Measurements from ENCODE around the gene SH2D1B. TPM values are rescaled to one million over a fixed set of nuclear protein-coding genes. Genes with fewer than 3 reads are reported as not detected.
"Not testable (repeated sequence)": the region's sequence is repeated elsewhere in the genome, so short reads cannot be mapped to it uniquely, and the experiment has no call there.

Gene SH2D1B, protein sequence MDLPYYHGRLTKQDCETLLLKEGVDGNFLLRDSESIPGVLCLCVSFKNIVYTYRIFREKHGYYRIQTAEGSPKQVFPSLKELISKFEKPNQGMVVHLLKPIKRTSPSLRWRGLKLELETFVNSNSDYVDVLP
- 0.62 TPM for total RNA-seq

DNA sequence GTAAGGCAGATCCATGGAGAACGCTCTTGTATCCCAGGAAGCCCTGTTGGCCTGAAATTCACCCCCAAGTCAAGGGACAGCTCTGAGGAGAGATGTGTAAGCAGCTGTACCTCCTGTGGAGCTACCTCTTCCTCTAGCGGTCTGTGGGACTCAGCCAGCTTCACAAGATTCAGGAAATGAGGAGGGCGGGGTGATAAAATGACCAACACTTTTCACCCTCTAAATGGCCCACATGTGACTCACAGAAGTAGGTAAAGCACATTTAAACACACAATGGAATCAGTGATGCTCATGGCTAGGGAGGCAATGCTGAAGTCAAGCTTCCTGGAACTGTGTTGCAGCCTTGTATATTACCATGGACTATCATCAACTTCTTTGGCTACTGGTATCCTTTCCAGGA lies at the start of gene SH2D1B:
Gene SH2D1B, minus strand, starts transcription at position 135 of the 400 bp plus-strand sequence. Its CDS starts 120 bp downstream, at position 15.
- DNase-seq: no peak

DNA sequence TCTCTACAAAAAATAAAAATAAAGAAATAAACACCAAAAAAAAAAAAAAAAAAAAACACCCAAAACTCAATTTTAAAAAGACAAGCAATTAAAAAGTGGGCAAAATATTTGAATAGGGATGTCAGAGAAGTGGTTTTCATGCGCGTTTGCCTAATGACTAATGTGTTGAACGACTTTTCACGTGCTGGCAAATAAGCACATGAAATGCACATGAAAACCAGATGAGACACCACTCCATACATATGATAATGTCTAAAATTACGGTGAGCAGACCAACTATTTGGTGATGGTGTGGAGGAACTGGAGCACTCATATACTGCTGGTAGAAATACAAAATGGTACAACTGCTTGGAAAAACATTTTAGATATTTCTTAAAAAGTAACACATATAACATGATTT lies 46.3 kb upstream of the SH2D1B start:
- DNase-seq: no peak

DNA sequence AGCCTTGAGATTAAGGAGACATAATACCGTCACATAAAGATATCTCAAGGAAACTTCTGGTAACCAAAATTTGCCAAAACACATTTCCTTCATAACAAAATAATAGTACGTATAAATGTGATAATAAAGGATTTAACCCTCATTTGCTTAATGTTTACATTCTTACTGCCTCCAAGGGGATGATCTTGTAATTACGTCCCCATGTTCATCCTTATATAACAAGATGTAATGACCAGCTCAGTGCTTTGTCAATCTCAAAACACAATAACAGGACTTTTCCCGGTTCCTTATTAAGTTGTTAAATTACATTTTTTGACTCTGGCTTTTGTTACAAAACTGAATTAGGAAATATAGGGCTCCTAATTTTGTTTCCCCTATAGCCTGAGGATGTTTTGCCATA lies 44.4 kb upstream of the SH2D1B start:
- no peak for DNase-seq

DNA sequence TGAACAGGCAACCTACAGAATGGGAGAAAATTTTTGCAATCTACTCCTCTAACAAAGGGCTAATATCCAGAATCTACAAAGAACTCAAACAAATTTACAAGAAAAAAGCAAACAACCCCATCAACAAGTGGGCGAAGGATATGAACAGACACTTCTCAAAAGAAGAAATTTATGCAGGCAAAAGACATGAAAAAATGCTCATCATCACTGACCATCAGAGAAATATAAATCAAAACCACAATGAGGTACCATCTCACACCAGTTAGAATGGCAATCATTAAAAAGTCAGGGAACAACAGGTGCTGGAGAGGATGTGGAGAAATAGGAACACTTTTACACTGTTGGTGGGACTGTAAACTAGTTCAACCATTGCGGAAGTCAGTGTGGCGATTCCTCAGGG lies 42.4 kb upstream of the SH2D1B start:
- not testable (repeated sequence) for DNase-seq

DNA sequence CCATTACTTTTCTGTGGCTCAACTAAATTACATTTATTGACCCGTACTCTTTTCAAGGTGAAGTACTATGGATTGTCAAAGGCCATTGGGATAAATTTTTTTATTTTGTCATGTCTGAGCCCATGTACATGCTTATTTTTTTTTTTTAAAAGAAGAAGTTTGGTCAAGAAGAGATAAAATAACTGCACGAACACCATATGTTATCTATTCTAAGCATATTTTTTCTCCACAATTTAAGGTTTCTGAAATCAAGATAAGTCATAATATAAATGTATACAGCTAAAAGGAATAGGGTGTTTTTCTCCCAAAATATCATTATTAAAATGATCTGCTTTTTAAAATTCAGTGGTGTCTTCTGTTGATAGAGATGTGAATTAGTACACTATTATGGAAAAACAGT lies 35.0 kb upstream of the SH2D1B start:
- DNase-seq: no peak

DNA sequence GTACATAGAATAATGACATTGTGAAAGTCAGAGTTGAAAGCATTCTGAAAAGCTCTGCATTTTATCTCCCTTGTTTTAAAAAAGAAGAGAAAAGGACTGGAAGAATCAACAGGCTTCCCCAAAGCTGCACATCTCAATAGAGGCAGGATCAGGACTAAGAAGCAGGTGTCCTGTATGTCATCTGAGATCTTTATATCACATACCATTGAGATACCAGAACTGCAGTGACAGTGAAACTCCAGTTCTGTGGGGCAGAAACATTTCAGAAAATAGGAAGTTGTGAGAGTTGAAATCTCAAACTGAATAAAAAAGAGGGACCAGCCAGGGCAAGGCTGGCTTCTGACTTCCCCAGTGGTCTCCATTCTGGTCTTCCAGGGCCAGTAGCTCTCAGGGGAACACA lies 33.0 kb upstream of the SH2D1B start:
- no peak for DNase-seq

DNA sequence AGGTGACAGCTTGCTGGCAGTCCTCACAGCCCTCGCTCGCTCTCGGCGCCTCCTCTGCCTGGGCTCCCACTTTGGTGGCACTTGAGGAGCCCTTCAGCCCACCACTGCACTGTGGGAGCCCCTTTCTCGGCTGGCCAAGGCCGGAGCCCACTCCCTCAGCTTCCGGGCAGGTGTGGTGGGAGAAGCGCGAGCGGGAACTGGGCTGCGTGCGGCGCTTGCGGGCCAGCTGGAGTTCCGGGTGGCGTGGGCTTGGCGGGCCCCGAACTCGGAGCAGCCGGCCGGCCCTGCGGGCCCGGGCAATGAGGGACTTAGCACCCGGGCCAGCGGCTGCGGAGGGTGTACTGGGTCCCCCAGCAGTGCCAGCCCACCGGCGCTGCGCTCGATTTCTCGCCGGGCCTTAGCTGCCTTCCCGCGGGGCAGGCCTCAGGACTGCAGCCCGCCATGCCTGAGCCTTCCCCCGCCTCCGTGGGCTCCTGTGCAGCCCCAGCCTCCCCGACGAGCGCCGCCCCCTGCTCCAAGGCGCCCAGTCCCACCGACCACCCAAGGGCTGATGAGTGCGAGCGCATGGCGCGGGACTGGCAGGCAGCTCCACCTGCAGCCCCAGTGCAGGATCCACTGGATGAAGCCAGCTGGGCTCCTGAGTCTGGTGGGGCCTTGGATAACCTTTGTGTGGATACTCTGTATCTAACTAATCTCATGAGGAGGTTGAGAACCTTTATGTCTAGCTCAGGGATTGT lies 21.2 kb upstream of the SH2D1B start:
- not testable (repeated sequence) for DNase-seq

DNA sequence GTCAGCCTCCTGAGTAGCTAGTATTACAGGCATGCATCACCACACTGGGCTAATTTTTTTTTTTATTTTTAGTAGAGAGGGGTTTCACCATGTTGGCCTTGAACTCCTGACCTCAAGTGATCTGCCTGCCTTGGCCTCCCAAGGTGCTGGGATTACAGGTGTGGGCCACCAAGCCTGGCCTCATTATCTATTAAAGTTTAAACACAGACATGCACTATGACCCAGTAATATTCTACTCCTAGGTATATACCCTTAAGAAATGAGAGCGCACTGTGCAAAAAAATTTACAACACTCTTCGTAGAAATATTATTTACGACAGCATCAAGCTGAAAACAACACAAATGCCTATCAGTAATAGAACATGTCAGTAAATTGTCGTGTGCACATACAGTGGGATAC lies 18.6 kb upstream of the SH2D1B start:
- DNase-seq: no peak

DNA sequence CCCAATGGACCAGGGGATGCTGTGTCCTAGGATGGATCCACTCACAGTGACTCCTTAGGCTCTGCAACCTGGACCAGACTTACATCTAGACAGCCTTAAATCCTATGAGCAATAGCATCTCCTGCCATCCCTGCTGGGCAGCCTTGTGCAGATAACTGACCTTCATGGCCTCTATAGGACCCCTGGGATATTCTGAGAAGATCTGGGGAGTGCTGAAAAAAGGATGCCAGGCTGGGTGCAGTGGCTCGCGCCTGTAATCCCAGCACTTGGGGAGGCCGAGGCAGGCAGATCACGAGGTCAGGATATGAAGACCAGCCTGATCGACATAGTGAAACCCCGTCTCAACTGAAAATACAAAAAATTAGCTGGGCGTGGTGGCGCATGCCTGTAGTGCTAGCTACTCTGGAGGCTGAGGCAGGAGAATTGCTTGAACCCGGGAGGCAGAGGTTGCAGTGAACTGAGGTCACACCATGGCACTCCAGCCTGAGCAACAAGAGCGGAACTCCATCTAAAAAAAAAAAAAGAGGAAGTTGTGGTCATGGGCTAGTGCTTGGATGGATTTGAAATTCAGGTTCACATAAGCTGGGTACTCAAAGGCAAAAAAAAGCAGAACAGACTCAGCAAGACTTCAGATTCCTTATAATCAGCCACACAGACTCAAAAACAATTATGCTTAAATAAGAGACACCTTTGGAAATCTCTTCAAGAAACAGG lies 10.9 kb upstream of the SH2D1B start:
- no peak for DNase-seq

DNA sequence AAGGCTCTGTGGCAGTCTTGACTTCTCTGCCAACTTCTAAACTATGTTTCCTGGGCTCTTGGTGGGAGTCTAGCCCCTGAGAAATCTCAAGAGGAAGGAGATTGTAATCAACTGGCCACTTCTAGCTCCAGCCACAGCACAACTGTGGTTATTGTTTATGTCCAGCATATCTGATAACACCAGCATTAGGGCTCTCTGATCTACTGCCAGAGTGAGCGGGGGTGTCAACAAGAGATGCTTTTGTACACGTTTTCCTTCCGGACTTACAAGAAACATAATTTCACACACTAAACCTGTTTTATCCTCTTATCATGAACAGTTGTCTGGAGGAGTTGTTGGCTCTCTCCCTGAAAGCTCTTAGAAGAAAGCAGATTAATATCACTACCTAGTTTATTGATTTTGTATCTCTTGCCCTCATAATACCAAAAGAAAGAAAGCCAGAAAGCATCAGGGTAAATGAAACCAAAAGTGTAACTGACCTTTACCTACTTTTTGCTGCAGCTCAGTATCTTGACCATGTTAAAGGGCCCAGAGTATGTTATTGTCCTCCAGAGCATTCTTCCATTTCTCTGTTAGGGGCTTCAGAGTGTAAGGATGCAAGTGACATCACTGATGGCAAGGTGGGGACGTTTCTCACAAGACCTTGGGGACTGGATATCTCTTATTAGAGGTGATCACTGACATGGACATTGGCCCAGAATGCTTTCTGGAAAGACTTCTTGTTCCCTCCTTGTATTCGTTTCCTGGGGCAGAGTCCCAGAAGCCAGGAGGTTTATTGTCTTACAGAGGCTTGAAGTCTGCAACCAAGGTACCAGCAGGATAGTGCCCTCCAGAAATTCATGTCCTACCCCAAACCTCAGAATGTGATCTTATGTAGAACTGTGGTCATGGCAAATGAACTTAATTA lies 9.6 kb upstream of the SH2D1B start:
- no peak for DNase-seq

DNA sequence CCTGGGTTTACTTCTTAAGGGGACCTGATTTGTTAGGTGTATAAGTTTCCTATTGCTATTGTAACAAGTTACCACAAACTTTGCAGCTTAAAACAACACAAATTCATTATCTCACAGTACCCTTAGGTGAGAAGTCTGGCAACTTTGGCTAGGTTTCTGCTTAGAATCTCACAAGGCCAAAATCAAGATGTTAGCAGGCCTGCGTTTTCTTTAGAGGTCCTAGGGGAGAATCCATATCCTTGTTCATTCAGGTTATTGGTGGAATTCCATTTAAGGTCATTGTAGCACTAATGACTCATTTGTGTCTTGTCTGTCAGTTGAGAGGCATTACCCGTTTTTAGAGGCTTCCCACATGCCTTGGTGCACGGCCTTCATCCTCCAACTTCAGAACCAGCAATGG lies 8.2 kb upstream of the SH2D1B start:
- DNase-seq: no peak

DNA sequence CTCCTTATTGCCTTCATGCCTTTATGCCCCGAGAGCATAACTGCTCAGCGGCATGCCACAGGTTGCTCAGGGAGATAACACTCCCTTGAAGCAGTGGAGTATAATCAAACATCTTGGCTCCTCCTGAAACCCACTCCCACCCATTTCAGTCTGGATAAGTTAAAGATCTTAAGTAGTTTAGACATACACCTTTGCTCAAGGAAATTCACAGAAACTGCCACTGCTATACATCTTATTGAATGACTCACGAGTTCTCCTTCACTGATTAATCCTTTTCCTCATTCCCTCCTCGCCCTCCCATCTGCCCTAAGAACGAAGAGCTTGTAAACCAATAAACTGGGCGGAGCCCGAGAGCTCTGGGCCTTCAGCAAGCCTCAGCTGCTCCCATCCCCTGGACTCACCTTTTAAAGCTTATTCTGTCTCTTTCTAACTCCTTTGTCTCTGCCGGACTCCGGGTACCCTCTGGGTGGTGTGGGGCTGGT lies 7.6 kb upstream of the SH2D1B start:
- DNase-seq: not testable (repeated sequence)

DNA sequence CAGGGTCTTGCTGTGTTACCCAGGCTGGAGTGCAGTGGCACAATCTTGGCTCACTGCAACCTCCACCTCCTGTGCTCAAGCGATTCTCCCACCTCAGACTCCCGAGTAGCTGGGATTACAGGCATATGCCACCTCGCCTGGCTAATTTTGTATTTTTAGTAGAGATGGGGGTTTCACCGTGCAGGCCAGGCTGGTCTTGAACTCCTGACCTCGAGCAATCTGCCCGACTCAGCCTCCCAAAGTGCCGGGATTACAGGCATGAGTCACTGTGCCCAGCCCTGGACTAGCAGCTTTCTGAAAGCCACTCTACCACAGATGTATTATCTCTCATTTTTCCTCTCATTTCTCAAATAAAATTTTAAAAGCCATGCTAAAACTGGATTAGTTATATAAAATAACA lies 6.6 kb upstream of the SH2D1B start:
- DNase-seq: not testable (repeated sequence)

DNA sequence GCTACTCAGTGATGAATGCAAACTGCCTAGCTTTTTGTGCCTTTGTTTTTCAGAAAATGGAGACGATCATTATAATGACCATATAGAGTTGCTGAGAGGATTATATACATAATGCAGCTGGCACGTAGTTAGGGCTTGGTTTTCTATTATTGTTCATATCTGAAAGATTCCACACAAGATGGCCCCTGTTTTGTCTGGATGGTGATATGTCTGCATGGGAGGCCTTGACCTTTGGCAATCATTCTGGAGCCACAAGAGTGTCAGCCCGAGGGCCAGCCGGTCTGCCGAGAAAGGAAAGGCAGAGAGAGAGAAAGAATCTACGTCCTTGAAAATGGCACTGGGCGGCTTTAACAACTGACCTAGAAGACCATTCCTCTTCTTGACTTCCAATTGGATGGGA lies 5.7 kb upstream of the SH2D1B start:
- DNase-seq: no peak

DNA sequence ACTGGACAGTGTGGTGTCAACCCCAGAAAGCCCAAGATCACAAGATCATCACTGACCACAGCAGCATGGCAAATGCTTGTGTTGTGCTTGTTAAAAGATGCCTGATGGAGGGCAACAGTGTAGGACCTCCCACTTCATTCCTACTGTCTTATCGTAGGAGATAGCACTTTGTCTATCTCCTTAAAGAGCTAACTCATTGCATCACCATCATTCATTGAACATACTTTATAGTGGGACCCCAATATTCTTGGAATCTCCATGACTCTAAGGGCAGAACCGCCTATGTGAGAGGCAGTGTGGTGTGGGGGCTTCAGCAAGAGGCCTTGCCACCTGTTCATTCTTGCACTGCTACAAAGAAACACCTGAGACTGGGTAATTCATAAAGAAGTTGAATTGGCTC lies 5.0 kb upstream of the SH2D1B start:
- DNase-seq: no peak

DNA sequence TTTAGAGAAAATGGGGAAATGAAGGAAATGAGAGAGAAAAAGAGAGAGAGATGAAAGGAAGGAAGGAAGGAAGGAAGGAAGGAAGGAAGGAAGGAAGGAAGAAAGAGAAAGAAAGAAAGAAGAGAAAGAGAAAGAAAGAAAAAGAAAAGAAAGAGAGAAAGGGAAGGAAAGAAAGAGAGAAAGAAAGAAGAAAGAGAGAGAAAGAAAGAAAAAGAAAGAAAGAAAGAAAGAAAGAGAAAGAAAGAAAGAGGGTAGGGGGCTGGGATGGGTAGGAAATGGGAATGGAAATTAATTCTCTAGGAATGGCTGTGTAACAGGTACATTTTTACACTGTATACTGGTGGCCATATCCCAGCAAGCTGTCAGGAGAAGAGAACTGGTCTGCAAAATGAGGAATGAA lies 4.3 kb upstream of the SH2D1B start:
- no peak for DNase-seq

DNA sequence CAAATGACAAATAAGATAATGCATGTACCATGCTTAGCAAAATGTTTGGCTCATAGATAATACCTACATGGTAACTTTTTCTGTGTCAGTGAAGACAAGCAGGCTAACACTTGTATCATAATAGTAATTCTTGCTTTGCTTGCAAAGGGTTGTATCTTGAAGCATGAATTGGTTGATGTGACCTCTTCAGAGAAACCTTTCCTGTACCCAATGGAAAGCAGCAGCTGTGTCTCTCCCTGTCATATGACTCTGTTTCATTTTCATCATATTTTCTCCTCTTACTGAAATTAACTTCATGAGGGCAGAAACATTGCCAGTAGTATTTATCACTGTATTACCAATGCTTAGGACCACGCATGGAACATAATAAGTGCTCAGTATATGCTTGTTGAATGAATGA lies 4.4 kb downstream of the SH2D1B start:
- DNase-seq: no peak

DNA sequence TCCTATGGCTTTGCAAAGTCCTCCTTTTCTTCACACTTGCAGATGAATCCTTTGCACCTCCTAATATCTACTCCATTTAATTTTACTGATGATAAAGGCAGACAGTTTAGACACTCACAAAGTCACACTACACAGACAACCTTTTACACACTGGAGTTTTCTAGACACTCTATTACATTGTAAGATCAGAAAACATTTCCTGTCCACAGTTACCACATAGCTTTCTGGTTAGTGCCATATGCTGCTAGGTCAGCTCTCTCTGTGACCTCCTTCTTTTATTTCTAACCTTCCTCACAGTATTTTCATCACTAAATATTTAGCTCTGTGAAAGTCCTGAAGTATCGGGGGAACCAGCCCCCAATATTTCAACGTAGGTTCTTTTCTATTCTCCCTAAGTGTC lies 5.1 kb downstream of the SH2D1B start:
- no peak for DNase-seq

DNA sequence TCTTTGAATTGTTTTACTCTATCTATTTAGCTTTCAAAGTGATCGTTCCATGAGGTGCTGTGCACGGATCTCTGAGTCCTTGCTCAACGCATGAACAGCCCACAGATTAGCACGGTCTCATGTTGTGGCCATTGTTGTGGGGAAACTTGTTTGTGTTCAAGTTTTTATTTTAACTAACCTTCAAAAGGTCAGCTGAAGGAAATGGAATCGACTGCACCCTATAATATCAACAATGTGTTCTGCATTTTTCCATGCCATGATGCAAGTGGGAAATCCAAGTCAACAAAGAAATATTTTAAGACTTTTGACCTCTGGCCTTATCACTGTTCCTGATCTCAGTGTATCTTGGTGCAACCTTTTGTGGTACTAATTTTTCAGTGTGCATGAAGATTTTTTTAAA lies 6.1 kb downstream of the SH2D1B start:
- no peak for DNase-seq

DNA sequence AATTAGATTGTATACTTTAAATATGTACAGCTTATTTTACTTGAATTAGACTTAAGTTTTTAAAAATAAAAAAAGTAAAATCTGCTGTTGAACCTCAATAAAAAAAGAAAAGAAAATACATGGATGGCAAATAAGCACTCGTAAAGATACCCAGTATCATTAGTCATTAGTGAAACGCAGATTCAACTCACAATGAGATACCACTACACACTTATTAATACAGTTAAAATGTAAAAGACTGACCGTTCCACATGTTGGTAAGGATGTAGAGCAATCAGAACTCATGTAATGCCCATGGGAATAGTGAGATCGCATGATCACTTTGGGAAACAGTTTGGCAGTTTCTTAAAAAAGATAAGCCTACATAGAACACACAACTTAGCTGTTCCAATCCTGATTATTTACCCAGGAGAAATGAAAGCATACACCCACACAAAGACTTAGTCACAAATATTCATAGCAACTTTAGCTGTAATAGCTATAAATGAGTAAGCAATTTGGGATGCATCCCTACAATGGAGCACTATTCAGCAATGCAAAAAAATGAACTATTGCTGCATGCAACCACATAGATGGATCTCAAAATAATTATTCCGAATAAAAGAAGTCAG lies 7.3 kb downstream of the SH2D1B start:
- no peak for DNase-seq

DNA sequence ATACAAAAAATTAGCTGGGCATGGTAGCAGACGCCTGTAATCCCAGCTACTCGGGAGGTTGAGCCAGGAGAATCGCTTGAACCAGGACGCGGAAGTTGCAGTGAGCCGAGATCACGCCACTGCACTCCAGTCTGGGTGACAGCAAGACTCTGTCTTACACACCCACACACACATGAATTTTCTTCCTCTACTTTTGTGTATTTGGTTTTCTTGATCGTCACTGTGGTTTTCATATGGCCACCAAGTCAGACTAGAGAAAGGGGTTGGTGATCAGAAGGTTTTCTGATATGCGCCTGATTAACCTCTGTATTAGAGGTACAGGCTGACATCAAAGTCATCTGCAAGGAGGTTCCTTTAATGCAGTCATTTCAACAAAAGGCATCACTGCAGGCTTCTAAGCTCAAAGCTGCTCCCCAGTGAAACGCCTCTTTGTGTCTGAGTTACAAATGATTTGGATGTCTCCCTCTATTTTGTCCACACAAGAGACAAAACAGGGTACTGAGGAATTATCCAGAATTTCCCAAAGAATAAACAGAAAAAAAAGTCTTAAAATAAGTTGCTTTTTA lies 11.1 kb downstream of the SH2D1B start:
- no peak for DNase-seq

Measured in tongue (tissue), 2 donors.